GM18951 (cell line): ENCODE measurements around the gene SCFD2.

Experiments
- POLR2A ChIP-seq: IDR thresholded peaks from 4 replicates; pipeline ENCODE4 v1.6.1; 2011; ENCODE audit warnings: mild to moderate bottlenecking; ENCODE audit not compliant: insufficient read length, insufficient read depth; ENCODE audit errors: extremely low read depth
- in situ Hi-C: fragments of 300-500 bp; cut with MboI; formaldehyde crosslinking; loops from one replicate; pipeline ENCODE4 v1.12.0; 2022; ENCODE audit warnings: low sequenced_read_pairs, mixed read lengths, inconsistent platforms; ENCODE audit not compliant: unreplicated experiment

Gene SCFD2

GRCh38 chr4:53208753-53209152 is 157.1 kb downstream of the SCFD2 start:
- in situ Hi-C loops = no loop called here
- TF ChIP-seq POLR2A = no peak

- no peak for TF ChIP-seq POLR2A
- in situ Hi-C loops = no loop called here
These were observed 159.9 kb downstream of the SCFD2 start for GRCh38 chr4:53205970-53206369.

GRCh38 chr4:53199356-53199755 is 166.5 kb downstream of the SCFD2 start:
- no peak for TF ChIP-seq POLR2A
- in situ Hi-C loops = loop anchor here (25.0 kb wide), 2 partner anchors 638 to 1013 kb away; no protein-coding TSS in a partner anchor

- in situ Hi-C loops = loop anchor here (25.0 kb wide), 2 partner anchors 640 to 1015 kb away; no protein-coding TSS in a partner anchor
- no peak for TF ChIP-seq POLR2A
These were observed 168.1 kb downstream of the SCFD2 start for GRCh38 chr4:53197772-53198142.

GRCh38 chr4:53196882-53197771 is 168.7 kb downstream of the SCFD2 start:
- in situ Hi-C loops = loop anchor here (25.0 kb wide), 2 partner anchors 640 to 1015 kb away; no protein-coding TSS in a partner anchor
- no peak for TF ChIP-seq POLR2A

GRCh38 chr4:53195815-53196661 is 169.8 kb downstream of the SCFD2 start:
- in situ Hi-C loops = loop anchor here (25.0 kb wide), 2 partner anchors 641 to 1016 kb away; no protein-coding TSS in a partner anchor
- TF ChIP-seq POLR2A = no peak

- no peak for TF ChIP-seq POLR2A
- in situ Hi-C loops = loop anchor here (25.0 kb wide), 2 partner anchors 643 to 1018 kb away; no protein-coding TSS in a partner anchor
These were observed 171.1 kb downstream of the SCFD2 start for GRCh38 chr4:53194727-53195126.

GRCh38 chr4:53193111-53193510 is 172.8 kb downstream of the SCFD2 start:
- TF ChIP-seq POLR2A = no peak
- in situ Hi-C loops = loop anchor here (25.0 kb wide), 2 partner anchors 644 to 1019 kb away; no protein-coding TSS in a partner anchor

GRCh38 chr4:53192496-53192895 is 173.4 kb downstream of the SCFD2 start:
- no peak for TF ChIP-seq POLR2A
- in situ Hi-C loops = loop anchor here (25.0 kb wide), 2 partner anchors 645 to 1020 kb away; no protein-coding TSS in a partner anchor

GRCh38 chr4:53191997-53192396 is 173.9 kb downstream of the SCFD2 start:
- no peak for TF ChIP-seq POLR2A
- in situ Hi-C loops = loop anchor here (25.0 kb wide), 2 partner anchors 645 to 1020 kb away; no protein-coding TSS in a partner anchor

- in situ Hi-C loops = loop anchor here (25.0 kb wide), 2 partner anchors 648 to 1023 kb away; no protein-coding TSS in a partner anchor
- no peak for TF ChIP-seq POLR2A
These were observed 176.8 kb downstream of the SCFD2 start for GRCh38 chr4:53189011-53189410.

- in situ Hi-C loops = loop anchor here (25.0 kb wide), 2 partner anchors 650 to 1025 kb away; no protein-coding TSS in a partner anchor
- no peak for TF ChIP-seq POLR2A
These were observed 179.0 kb downstream of the SCFD2 start for GRCh38 chr4:53186714-53187358.
